ENCODE data around the gene SGCB.
"Not testable (repeated sequence)": the region's sequence is repeated elsewhere in the genome, so short reads cannot be mapped to it uniquely, and the experiment has no call there.

SGCB gene

GRCh38 chr4:52038103-52038912, at the start of gene SGCB:
Gene SGCB, minus strand, starts transcription at chr4:52038299. Its CDS starts 40 bp downstream, at chr4:52038259.
- DNase-seq (ENCODE audit: low read depth), result peak; percentile 38

GRCh38 chr4:52086425-52086824, 48.3 kb upstream of the SGCB start:
- not testable (repeated sequence) for DNase-seq (ENCODE audit: low read depth)

- no peak for DNase-seq (ENCODE audit: low read depth)
These were observed 43.1 kb upstream of the SGCB start for GRCh38 chr4:52081216-52081615.

GRCh38 chr4:52079659-52080058, 41.6 kb upstream of the SGCB start:
- DNase-seq (ENCODE audit: low read depth), result no peak

GRCh38 chr4:52076731-52077130, 38.6 kb upstream of the SGCB start:
- DNase-seq (ENCODE audit: low read depth), result no peak

GRCh38 chr4:52071791-52072546, 33.9 kb upstream of the SGCB start:
- DNase-seq (ENCODE audit: low read depth), result no peak

- DNase-seq (ENCODE audit: low read depth), result no peak
These were observed 31.5 kb upstream of the SGCB start for GRCh38 chr4:52069571-52069970.

GRCh38 chr4:52059372-52059771, 21.3 kb upstream of the SGCB start:
- DNase-seq (ENCODE audit: low read depth), result no peak

GRCh38 chr4:52058275-52058674, 20.2 kb upstream of the SGCB start:
- DNase-seq (ENCODE audit: low read depth), result no peak

- no peak for DNase-seq (ENCODE audit: low read depth)
These were observed 19.1 kb upstream of the SGCB start for GRCh38 chr4:52057196-52057595.

- DNase-seq (ENCODE audit: low read depth), result no peak
These were observed 16.2 kb upstream of the SGCB start for GRCh38 chr4:52054254-52054653.

GRCh38 chr4:52052475-52052780, 14.3 kb upstream of the SGCB start:
- no peak for DNase-seq (ENCODE audit: low read depth)

GRCh38 chr4:52051615-52052474, 13.7 kb upstream of the SGCB start:
- no peak for DNase-seq (ENCODE audit: low read depth)

GRCh38 chr4:52051213-52051614, 13.1 kb upstream of the SGCB start, which contains the start of gene SPATA18:
Gene SPATA18, plus strand, starts transcription at chr4:52051304. Its CDS starts 401 bp downstream, at chr4:52051705.
- no peak for DNase-seq (ENCODE audit: low read depth)

GRCh38 chr4:52049266-52049665, 11.2 kb upstream of the SGCB start:
- no peak for DNase-seq (ENCODE audit: low read depth)

- no peak for DNase-seq (ENCODE audit: low read depth)
These were observed 6.9 kb upstream of the SGCB start for GRCh38 chr4:52045028-52045427.

- no peak for DNase-seq (ENCODE audit: low read depth)
These were observed 403 bp downstream of the SGCB start for GRCh38 chr4:52037689-52038102.

GRCh38 chr4:52036886-52037530, 1.1 kb downstream of the SGCB start:
- no peak for DNase-seq (ENCODE audit: low read depth)

GRCh38 chr4:52035190-52035589, 2.9 kb downstream of the SGCB start:
- no peak for DNase-seq (ENCODE audit: low read depth)

- DNase-seq (ENCODE audit: low read depth), result no peak
These were observed 6.1 kb downstream of the SGCB start for GRCh38 chr4:52032005-52032404.

- DNase-seq (ENCODE audit: low read depth), result no peak
These were observed 9.1 kb downstream of the SGCB start for GRCh38 chr4:52028970-52029369.
